Transverse colon (tissue), 4 donors: ENCODE results near the gene OR2T35.

ENCODE experiments used
- EP300 ChIP-seq: sonication (generic); formaldehyde crosslinking; IDR thresholded peaks from one replicate; pipeline ENCODE4 v1.6.1; 2017; ENCODE audit warnings: antibody characterized with exemption, low read depth
- POLR2A ChIP-seq: fragments of 450-650 bp; IDR thresholded peaks from one replicate; pipeline ENCODE4 v1.6.1; 2016; ENCODE audit warnings: antibody characterized with exemption, mild to moderate bottlenecking, moderate library complexity
- POLR2AphosphoS5 ChIP-seq, 3 donors: sonication (generic); formaldehyde crosslinking; IDR thresholded peaks; one replicate each; pipeline ENCODE4 v1.6.1; 2016; ENCODE audit warnings: antibody characterized with exemption in 3 of 3
- TF ChIP-seq, protein P1 (sequence below), 5 experiments: fragments of 200-600 bp in 3 of 5; fragments of 450-650 bp in 2 of 5; sonication (generic) in 3 of 5; IDR thresholded peaks; 1 replicate in 2 of 5; 2 replicates in 3 of 5; pipeline ENCODE4 v1.5.1; 2016 to 2017; ENCODE audit warnings: antibody characterized with exemption in 5 of 5, inconsistent platforms in 3 of 5, mild to moderate bottlenecking in 2 of 5, moderate library complexity in 1 of 5

DNA sequence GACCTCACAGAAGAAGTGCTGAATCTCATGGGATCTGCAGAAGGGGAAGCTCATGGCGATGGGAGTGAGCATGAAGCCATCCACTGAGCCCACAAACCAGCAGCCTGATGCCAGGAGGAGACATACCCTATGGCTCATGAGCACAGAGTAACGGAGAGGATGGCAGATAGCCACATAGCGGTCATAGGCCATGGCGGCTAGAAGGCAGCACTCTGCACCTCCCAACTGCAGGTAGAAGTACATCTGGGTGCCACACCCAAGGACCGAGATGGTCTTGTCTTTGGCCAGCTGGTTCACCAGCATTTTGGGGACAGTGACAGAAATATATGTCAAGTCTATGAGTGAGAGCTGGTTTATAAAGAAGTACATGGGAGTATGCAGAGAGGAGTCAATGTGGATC, 51.9 kb downstream of the OR2T35 start:
- TF ChIP-seq POLR2A, result no peak
- TF ChIP-seq, protein P1, sequence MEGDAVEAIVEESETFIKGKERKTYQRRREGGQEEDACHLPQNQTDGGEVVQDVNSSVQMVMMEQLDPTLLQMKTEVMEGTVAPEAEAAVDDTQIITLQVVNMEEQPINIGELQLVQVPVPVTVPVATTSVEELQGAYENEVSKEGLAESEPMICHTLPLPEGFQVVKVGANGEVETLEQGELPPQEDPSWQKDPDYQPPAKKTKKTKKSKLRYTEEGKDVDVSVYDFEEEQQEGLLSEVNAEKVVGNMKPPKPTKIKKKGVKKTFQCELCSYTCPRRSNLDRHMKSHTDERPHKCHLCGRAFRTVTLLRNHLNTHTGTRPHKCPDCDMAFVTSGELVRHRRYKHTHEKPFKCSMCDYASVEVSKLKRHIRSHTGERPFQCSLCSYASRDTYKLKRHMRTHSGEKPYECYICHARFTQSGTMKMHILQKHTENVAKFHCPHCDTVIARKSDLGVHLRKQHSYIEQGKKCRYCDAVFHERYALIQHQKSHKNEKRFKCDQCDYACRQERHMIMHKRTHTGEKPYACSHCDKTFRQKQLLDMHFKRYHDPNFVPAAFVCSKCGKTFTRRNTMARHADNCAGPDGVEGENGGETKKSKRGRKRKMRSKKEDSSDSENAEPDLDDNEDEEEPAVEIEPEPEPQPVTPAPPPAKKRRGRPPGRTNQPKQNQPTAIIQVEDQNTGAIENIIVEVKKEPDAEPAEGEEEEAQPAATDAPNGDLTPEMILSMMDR (IDR thresholded peaks at IDR 0.05), result no peak
- no peak for TF ChIP-seq EP300
- TF ChIP-seq POLR2AphosphoS5 (IDR thresholded peaks at IDR 0.05), result no peak
